Activated CD4-positive, alpha-beta memory T cell treated with anti-CD3 and anti-CD28 coated beads, Interleukin-2, amount 10 ng/mL, durations not matched to agents 7 days and 5 days (primary cell): Measurements from ENCODE around the gene ADAMTSL2. TPM values are rescaled to one million over a fixed set of nuclear protein-coding genes. Genes with fewer than 3 reads are reported as not detected.

Experiments used
- CTCF ChIA-PET: fragments of 350-600 bp; sonication (Branson Sonifier 250); formaldehyde crosslinking; loops from one replicate; lab custom pipeline; 2021; ENCODE audit warnings: antibody characterized with exemption, inconsistent platforms; lab: Charles Lee
- POLR2A ChIA-PET: fragments of 350-600 bp; sonication (Branson Sonifier 250); formaldehyde crosslinking; loops from one replicate; lab custom pipeline; 2021; ENCODE audit warnings: antibody characterized with exemption; lab: Charles Lee
- DNase-seq: peaks from one replicate; pipeline ENCODE4 v3.0.0-alpha.2; 2020
- H3K27ac Mint-ChIP-seq: one replicate; pipeline ENCODE4 v1.8.0; 2021; ENCODE audit warnings: mild to moderate bottlenecking, mixed read lengths
- H3K27me3 Mint-ChIP-seq: one replicate; pipeline ENCODE4 v1.8.0; 2021; ENCODE audit warnings: mixed read lengths
- H3K36me3 Mint-ChIP-seq: one replicate; pipeline ENCODE4 v1.8.0; 2021; ENCODE audit warnings: low read depth, mixed read lengths
- H3K4me1 Mint-ChIP-seq: one replicate; pipeline ENCODE4 v1.8.0; 2021; ENCODE audit warnings: mixed read lengths
- H3K4me3 Mint-ChIP-seq: one replicate; pipeline ENCODE4 v1.8.0; 2021; ENCODE audit warnings: mild to moderate bottlenecking, mixed read lengths
- H3K9me3 Mint-ChIP-seq: one replicate; pipeline ENCODE4 v1.8.0; 2021; ENCODE audit warnings: mixed read lengths
- total RNA-seq, 2 experiments: library from RNA; stranded (reverse); gene quantifications; one replicate each; pipeline ENCODE4 v1.2.3, GENCODE V29; 2021

Gene ADAMTSL2
- total RNA-seq, 2 experiments from 2014 or later: not detected

DNA sequence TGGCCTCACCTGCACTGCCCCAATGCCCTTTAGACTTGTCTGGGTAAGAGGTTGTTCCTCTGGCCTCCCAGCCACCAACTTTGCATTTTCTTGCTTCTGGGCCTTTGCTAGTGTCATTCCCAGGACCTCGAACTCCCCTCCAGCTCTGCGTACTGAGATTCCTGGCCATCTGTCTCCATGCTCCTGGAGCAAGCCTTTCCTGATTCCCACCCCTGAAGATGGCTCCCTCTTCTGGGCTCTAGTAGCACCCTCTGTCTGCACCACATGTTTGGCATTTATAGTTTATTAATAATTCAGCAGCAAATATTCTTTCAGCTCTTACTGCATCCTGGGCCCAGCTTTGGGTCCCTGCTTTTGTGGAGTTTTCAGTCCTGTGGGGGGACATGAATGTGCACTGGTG lies 59.8 kb downstream of the ADAMTSL2 start:
- CTCF ChIA-PET: no interaction called here
- Mint-ChIP-seq H3K27me3 (no peaks in the 10 kb centered on the region), H3K9me3 (peaks cover 18% of the 10 kb centered on the region), H3K4me3 (no peak overlapping the region), H3K36me3 (peaks cover 6% of the 10 kb centered on the region), H3K4me1 (no peaks in the 10 kb centered on the region), H3K27ac (no peak overlapping the region)
- POLR2A ChIA-PET: no interaction called here
- DNase-seq: no peak

DNA sequence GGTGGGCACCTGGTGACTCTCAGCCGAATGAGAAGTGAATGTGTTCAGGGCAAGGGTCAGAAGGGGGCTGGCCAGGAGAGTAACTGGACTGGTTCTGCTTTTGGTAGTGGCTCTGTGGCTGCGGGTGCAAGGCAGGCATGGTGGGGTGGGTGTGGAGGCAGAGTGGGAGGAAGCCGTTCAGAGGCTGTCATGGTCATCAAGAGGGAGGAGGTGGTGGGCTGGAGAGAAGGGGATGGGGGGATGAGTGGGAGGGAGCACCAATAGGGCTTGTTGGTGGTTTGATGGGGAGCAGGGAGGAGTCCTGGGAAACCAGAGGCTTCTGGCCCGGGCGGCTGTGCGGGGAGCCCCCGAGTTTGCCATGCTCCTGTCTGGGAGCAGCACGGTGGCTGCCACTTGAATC lies 61.4 kb downstream of the ADAMTSL2 start:
- CTCF ChIA-PET: no interaction called here
- Mint-ChIP-seq H3K27ac (no peak overlapping the region), H3K36me3 (peaks cover 6% of the 10 kb centered on the region), H3K4me3 (no peak overlapping the region), H3K27me3 (no peaks in the 10 kb centered on the region), H3K9me3 (peaks cover 18% of the 10 kb centered on the region), H3K4me1 (no peaks in the 10 kb centered on the region)
- DNase-seq: no peak
- POLR2A ChIA-PET: no interaction called here

DNA sequence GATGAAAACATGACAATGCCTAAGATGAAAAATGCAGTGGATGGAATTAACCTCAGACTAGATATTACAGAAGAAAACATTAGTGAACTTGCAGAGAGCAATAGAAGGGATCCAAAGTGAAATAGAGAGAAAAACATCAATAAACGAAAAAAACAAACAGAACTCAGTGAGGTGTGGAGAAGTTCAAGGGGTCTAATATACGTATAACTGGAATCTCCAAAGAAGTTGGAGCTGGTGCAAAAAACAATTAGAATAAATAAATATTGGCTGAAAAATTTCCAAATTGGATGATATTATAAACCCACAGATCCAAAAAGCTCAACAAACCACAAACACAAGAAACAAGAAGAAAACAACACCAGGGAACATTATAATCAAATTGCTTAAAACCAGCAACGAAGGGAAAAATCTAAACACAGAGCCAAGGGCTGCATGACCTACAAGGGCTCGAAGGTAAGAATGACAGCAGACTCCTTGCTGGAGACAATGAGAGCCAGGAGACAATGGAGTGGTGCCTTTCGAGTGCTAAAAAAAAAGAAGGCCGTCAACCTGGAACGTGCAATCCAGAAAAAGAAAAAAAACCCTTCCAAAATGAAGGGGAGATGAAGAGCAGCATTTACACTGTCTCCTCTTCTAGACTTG lies 62.9 kb downstream of the ADAMTSL2 start:
- Mint-ChIP-seq H3K27me3 (no peaks in the 10 kb centered on the region), H3K27ac (no peak overlapping the region), H3K9me3 (peaks cover 18% of the 10 kb centered on the region), H3K36me3 (peaks cover 6% of the 10 kb centered on the region), H3K4me3 (no peak overlapping the region), H3K4me1 (no peaks in the 10 kb centered on the region)
- DNase-seq: no peak
- ChIA-PET CTCF (no interaction called here), POLR2A (interaction anchor here (0.7 kb wide), 1 partner anchor 70 kb away, joined by 3 read pairs; no protein-coding TSS in a partner anchor)

DNA sequence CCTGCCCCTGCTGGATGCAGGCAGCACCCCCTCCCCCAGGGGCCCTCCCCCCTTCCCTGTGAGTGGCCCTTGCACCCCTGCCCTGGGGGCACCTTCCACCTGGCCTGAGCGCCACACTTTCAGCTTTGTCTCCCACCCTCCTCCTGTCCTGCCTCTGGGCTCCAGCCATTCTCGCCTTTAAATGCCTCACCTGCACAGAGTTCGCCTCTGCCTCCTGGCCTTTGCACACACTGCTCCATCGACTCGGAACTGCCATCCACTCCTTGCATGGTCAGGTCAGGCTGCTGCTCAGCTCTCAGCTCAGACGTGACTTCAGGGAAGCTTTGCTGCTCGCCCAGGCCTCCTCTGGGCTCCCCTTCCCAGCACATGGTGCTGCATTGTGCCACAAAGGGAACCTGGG lies 64.5 kb downstream of the ADAMTSL2 start:
- H3K4me3 Mint-ChIP-seq: no peak overlapping the region

DNA sequence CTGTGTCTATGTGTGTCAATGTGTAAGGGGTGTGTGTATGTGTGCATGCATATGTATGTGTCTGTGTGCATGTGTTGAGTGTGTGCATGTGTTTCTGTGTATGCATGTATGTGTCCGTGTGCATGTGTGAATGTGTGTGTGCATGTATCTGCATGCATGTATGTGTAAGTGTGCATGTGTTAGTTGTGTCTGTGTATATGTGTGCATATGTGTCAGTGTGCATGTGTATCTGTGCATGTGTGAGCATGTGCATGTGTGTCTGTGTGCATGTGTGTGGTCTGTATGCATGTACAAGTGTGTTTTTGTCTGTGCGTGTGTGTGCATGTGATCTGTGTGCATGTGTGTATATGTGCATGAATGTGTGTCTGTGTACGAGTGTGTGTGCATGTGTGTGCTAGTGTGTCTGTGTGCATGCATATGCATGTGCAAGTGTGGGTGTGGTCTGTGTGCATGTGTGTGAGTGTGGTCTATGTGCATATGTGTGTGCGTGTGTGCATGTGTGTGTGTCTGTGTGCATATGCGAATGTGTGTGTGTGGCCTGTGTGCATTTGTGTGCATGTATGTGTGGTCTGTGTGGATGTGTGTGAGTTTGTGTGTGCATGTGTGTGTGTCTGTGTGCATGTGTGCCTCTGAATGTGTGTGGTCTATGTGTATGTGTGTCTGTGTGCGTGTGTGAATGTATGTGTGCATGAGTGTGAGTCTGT lies 65.1 kb downstream of the ADAMTSL2 start:
- Mint-ChIP-seq H3K4me1 (no peaks in the 10 kb centered on the region), H3K9me3 (peaks cover 18% of the 10 kb centered on the region), H3K27ac (no peak overlapping the region), H3K36me3 (peaks cover 6% of the 10 kb centered on the region), H3K4me3 (no peak overlapping the region), H3K27me3 (no peaks in the 10 kb centered on the region)
- no peak for DNase-seq
- ChIA-PET POLR2A (no interaction called here), CTCF (no interaction called here)

More for the DNA sequence above, 64.5 kb downstream of the ADAMTSL2 start:
- ChIA-PET POLR2A (no interaction called here), CTCF (no interaction called here)
- no peak for DNase-seq
- no peak overlapping the region for H3K27ac Mint-ChIP-seq
- H3K36me3 Mint-ChIP-seq: peaks cover 6% of the 10 kb centered on the region
- no peaks in the 10 kb centered on the region for H3K4me1 Mint-ChIP-seq
- H3K27me3 Mint-ChIP-seq: no peaks in the 10 kb centered on the region
- peaks cover 18% of the 10 kb centered on the region for H3K9me3 Mint-ChIP-seq

DNA sequence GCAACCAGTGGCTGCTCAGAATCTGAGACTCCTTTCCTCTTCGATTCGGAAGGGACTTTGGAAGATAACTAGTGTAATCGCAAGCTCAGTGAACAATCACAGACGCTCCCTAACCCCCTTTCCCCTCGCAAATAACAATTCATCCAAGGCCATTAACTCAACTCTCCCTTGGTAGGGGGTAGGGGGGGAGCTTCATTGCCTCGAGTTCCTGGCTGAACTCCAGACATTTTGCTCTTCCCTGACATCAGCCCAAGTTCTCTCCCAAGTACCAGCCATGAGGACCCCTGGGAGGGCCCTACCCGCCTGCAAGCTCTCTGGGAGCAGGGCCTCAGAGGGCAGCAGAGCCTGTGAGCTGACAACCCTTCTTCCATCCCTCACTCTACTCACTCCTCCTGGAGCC lies 66.2 kb downstream of the ADAMTSL2 start:
- Mint-ChIP-seq H3K9me3 (peaks cover 16% of the 10 kb centered on the region), H3K4me1 (no peaks in the 10 kb centered on the region), H3K4me3 (no peak overlapping the region), H3K27me3 (no peaks in the 10 kb centered on the region), H3K27ac (no peak overlapping the region), H3K36me3 (peaks cover 6% of the 10 kb centered on the region)
- ChIA-PET CTCF (no interaction called here), POLR2A (no interaction called here)
- no peak for DNase-seq

DNA sequence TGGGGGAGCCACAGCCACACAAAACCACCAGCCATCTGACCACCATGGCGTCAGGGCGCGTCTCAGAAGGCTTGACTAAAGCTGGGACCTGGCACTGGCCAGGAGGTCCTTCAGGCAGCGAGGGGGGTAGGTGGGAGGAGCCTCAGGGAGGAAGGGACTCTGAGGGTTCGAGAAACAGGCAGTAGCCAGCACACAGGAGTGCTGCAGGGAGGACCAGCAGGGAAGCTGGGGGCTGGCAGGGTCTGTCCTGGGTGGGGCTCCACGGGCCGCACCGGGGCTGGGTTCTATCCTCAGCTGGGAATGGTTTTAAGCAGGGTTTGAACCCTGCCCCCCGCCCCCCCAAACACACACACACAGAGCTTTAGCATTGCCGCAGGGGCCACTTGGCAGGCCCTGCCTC lies 67.2 kb downstream of the ADAMTSL2 start:
- H3K27ac Mint-ChIP-seq: no peak overlapping the region
- POLR2A ChIA-PET: no interaction called here

DNA sequence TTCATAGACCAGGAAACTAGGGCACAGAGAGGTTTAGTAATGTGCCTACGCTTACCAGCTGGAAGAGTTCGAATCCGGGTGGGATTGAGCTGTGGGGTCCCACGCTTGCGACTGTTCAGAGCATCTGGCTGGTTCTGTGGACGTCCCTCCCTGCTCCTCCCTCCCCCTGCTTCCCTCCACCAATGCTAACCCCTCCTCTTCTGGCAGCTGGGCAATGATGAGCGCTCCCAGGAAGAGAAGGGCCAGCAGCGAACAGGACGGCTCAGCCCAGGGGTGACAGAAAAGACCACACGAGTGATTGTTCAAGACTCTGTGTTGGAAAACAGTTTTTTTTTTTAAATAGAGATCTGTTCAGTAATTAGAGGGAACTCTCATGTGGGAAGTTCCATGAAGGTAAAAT lies 67.8 kb downstream of the ADAMTSL2 start:
- Mint-ChIP-seq H3K27me3 (peaks cover 1% of the 10 kb centered on the region), H3K4me1 (no peaks in the 10 kb centered on the region), H3K9me3 (peaks cover 6% of the 10 kb centered on the region), H3K4me3 (no peak overlapping the region), H3K27ac (no peak overlapping the region), H3K36me3 (peaks cover 1% of the 10 kb centered on the region)
- DNase-seq: no peak
- ChIA-PET POLR2A (no interaction called here), CTCF (no interaction called here)

More for the DNA sequence above, 67.2 kb downstream of the ADAMTSL2 start:
- H3K27me3 Mint-ChIP-seq: peaks cover 1% of the 10 kb centered on the region
- H3K4me3 Mint-ChIP-seq: no peak overlapping the region
- CTCF ChIA-PET: no interaction called here
- no peak for DNase-seq
- H3K36me3 Mint-ChIP-seq: peaks cover 6% of the 10 kb centered on the region
- no peaks in the 10 kb centered on the region for H3K4me1 Mint-ChIP-seq
- H3K9me3 Mint-ChIP-seq: peaks cover 11% of the 10 kb centered on the region

DNA sequence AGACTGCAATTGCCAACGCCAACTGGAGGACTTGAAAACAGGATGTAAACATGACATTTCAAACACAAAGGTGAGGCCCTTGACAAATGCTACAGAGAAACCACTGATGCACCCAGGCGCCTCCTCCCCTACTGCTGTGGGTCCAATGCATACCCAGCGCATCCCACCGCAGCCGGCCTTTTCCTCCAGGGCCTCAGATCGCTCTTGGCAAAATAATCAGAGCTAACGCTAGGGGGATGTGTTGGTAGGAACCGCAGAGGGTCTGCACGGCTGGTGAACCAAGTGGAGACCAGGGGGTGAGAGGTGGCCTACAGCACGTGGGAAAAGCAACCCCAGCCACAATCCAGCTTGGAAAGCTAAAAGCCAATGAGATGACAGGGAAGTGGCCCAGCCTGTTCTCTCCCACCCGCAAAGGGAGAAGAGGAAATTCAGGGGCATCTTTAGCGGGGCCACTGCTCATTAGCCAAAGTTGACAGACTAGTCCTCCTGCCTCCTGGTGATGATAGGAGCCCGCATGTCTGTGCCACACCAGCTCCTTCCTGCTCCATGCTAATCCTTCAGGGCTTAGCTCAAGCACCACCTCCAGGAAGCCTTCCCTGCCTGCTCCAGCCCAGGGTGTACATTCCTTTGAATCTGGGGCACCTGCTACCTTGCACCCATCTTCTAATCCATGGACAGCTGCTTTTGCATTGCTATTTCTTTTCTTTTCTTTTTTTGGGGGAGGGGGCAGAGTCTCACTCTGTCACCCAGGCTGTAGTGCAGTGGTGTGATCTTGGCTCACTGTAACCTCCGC lies 68.8 kb downstream of the ADAMTSL2 start:
- Mint-ChIP-seq H3K9me3 (no peaks in the 10 kb centered on the region), H3K27ac (no peak overlapping the region), H3K36me3 (no peaks in the 10 kb centered on the region), H3K27me3 (peaks cover 5% of the 10 kb centered on the region), H3K4me1 (no peaks in the 10 kb centered on the region), H3K4me3 (no peak overlapping the region)
- POLR2A ChIA-PET: no interaction called here
- CTCF ChIA-PET: no interaction called here
- DNase-seq: no peak

DNA sequence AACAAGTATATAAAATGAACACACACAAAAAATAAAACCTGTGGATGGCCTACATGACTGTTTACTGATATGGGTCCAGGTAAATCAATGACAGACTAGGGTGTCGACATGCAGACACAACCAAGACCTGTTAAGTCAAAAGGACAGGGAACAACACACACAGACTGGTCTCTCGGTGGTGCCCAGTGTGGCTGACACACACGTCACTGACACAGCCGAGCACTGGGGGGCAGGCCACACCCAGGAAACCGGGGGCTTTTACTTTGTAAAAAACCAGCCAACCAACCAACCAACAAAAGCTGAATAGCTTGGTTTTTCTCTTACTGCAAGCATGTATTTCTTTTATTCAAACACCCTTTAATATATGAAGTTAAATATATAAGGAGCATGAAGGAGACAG lies 69.7 kb downstream of the ADAMTSL2 start:
- ChIA-PET POLR2A (no interaction called here), CTCF (no interaction called here)
- Mint-ChIP-seq H3K4me1 (no peaks in the 10 kb centered on the region), H3K4me3 (no peak overlapping the region), H3K36me3 (no peaks in the 10 kb centered on the region), H3K27me3 (peaks cover 7% of the 10 kb centered on the region), H3K9me3 (no peaks in the 10 kb centered on the region), H3K27ac (no peak overlapping the region)
- no peak for DNase-seq

DNA sequence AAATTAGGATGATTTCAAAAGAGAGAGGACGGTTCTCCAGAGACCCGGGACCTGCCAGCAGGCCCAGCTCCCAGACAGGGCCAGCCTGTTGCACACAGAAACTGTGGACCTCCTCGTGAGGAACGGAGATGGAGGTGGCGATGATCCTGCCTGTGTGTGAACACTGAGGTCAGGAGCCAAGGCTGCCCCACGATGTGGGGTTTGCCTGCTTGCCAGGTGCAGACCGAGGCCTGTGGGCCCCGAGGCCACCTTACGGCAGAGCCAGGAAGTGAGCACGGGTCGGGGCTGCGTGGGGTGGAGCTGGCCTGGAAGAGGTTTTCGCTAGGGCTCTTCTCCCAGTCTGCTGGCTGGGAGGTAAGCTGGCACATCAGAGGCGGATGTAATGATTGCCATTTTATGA lies 70.4 kb downstream of the ADAMTSL2 start:
- CTCF ChIA-PET: interaction anchor here (0.8 kb wide), 1 partner anchor 122 kb away, joined by 3 read pairs; no protein-coding TSS in a partner anchor
- H3K4me3 Mint-ChIP-seq: no peak overlapping the region

DNA sequence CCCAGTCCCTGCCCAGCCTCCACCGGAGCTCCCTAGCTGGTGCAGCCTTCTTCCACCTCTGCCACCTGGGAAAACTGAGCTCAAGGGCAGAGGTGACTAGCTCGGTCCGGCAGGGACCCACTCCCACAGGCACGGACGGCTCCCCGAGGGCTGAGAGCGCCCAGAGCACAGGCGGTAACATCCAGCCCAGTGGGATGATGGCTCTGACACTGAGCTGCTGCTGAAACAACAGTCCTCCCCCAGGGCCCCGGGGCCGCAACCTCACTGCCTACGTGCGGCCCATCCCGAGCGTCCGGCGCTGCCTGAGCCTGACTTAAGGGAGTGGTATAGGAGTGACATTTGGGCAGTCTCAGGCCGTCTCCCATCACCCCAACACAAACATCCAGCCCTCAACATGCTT lies 70.9 kb downstream of the ADAMTSL2 start:
- no peak overlapping the region for H3K27ac Mint-ChIP-seq
- H3K9me3 Mint-ChIP-seq: no peaks in the 10 kb centered on the region
- H3K27me3 Mint-ChIP-seq: peaks cover 15% of the 10 kb centered on the region
- DNase-seq: no peak
- CTCF ChIA-PET: interaction anchor here (0.8 kb wide), 1 partner anchor 121 kb away, joined by 3 read pairs; no protein-coding TSS in a partner anchor
- H3K4me1 Mint-ChIP-seq: no peaks in the 10 kb centered on the region
- H3K4me3 Mint-ChIP-seq: no peak overlapping the region
- POLR2A ChIA-PET: no interaction called here
- no peaks in the 10 kb centered on the region for H3K36me3 Mint-ChIP-seq

More for the DNA sequence above, 70.4 kb downstream of the ADAMTSL2 start:
- no peaks in the 10 kb centered on the region for H3K36me3 Mint-ChIP-seq
- H3K4me1 Mint-ChIP-seq: no peaks in the 10 kb centered on the region
- no peaks in the 10 kb centered on the region for H3K9me3 Mint-ChIP-seq
- POLR2A ChIA-PET: no interaction called here
- peaks cover 12% of the 10 kb centered on the region for H3K27me3 Mint-ChIP-seq
- DNase-seq: no peak
- H3K27ac Mint-ChIP-seq: no peak overlapping the region
